GM18909 (cell line): ENCODE measurements around the gene IL1RN.

Experiments
- ATAC-seq: cut with Tn5 transposase; IDR thresholded peaks from one replicate; pipeline ENCODE4 v1.9.1; 2021; ENCODE audit warnings: mild to moderate bottlenecking; ENCODE audit not compliant: unreplicated experiment, poor library complexity

The IL1RN gene

DNA sequence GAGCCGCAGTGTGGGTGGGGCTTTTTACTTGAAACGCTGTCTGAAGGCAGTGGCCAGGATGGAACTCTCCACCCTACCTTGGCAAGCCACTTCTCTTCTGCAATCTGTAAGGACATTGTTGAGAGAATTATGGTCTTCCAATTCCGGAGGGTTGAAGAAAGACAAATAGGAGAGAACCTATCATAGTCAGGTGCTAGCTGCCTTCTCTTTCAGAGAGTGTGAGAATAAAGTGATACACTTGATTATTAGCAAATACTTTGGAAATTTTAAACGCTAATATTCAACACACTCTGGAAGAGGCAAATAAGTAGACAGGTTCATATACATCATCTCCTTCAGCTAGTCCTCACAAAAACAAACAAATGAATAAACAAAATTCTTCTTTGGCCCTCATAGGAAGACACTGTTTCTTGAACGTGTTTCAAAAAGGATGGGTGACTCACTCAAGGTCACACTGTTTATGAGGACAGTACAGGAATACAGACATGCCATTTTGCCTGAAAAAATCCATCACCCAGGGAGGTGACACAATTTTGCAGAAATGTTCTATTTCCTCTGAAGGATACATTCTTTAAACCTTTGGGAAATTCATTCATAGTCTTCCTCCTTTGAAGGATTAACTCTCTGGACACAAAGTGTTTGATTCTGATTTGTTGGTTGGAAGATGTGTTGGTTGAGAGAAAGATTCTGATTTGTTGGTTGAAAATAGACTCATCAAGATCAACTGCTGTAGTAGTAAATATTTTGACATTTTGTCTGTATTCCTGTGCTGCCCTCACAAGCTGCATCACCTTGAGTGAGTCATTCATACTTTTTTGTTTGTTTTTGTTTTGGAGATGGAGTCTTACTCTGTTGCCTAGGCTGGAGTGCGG is 2.2 kb upstream of the IL1RN start:
- peak; percentile 17 for ATAC-seq

DNA sequence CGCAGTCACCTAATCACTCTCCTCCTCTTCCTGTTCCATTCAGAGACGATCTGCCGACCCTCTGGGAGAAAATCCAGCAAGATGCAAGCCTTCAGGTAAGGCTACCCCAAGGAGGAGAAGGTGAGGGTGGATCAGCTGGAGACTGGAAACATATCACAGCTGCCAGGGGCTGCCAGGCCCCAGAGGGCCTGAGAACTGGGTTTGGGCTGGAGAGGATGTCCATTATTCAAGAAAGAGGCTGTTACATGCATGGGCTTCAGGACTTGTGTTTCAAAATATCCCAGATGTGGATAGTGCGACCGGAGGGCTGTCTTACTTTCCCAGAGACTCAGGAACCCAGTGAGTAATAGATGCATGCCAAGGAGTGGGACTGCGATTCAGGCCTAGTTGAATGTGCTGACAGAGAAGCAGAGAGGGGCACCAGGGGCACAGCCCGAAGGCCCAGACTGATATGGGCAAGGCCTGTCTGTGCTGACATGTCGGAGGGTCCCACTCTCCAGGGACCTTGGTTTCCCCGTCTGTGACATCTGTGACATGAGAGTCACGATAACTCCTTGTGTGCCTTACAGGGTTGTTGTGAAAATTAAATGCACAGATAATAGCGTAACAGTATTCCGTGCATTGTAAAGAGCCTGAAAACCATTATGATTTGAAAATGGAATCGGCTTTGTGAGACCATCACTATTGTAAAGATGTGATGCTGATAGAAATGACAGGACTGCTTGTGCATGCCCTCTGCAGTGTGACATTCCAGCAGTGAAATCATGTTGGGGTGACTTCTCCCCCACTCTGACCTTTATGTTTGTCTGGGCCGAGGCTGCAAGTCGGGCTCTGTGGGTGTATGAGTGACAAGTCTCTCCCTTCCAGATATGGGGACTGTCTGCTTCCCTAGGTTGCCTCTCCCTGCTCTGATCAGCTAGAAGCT is 510 bp downstream of the IL1RN start:
- no peak for ATAC-seq

DNA sequence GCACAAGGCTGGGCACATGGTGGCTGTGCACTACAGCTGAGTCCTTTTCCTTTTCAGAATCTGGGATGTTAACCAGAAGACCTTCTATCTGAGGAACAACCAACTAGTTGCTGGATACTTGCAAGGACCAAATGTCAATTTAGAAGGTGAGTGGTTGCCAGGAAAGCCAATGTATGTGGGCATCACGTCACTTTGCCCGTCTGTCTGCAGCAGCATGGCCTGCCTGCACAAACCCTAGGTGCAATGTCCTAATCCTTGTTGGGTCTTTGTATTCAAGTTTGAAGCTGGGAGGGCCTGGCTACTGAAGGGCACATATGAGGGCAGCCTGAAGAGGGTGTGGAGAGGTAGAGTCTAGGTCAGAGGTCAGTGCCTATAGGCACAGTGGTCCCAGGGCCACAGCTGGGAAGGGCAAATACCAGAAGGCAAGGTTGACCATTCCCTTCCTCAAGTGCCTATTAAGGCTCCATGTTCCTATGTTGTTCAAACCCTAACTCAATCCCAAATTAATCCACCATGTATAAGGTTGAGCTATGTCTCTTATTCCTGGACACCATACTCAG is 2.2 kb downstream of the IL1RN start:
- ATAC-seq = no peak

DNA sequence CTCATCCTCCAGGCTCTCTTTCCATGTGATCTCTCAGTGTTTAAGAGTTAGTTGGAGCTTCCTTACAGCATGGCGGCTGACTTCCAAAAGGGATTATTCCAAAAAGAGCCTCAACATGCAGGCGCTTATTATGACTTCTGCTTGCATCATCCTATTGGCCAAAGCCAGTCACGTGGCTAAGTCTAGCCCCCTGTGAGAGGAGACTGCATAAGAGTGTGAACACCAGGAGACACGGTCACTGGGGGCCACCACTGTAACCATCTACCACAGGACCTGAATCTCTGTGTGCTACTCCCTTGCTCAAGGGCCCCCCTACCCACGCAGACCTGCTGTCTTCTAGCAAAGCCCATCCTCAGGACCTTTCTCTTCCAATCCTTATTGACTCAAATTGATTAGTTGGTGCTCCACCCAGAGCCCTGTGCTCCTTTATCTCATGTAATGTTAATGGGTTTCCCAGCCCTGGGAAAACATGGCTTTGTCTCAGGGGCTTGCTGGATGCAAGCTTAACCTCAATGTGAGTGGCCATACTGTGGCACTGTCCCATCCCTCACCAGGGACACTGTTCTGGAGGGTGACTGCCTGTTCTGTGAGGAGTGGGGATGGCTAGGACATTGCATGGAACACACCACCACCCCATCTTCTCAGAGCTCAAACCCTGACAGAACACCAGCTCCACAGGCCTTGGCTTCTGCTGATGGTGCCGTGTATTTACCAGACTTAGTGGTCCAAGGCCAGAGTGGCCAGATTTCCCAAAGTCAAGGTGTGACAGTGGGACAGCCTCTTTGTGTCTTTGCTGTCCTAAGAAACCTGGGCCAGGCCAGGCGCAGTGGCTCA is 4.2 kb downstream of the IL1RN start:
- ATAC-seq = no peak

DNA sequence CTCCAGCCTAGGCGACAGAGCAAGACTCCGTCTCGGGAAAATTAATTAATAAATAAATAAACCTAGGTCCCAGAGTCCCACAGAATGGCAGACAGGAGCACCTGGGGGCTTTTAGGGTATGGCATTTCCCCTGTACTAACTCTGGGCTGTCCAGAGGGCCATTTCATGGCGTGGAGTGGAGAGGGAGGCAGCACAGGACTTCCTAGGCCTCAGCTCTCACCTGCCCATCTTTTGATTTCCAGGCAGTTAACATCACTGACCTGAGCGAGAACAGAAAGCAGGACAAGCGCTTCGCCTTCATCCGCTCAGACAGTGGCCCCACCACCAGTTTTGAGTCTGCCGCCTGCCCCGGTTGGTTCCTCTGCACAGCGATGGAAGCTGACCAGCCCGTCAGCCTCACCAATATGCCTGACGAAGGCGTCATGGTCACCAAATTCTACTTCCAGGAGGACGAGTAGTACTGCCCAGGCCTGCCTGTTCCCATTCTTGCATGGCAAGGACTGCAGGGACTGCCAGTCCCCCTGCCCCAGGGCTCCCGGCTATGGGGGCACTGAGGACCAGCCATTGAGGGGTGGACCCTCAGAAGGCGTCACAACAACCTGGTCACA is 5.1 kb downstream of the IL1RN start:
- ATAC-seq = no peak

DNA sequence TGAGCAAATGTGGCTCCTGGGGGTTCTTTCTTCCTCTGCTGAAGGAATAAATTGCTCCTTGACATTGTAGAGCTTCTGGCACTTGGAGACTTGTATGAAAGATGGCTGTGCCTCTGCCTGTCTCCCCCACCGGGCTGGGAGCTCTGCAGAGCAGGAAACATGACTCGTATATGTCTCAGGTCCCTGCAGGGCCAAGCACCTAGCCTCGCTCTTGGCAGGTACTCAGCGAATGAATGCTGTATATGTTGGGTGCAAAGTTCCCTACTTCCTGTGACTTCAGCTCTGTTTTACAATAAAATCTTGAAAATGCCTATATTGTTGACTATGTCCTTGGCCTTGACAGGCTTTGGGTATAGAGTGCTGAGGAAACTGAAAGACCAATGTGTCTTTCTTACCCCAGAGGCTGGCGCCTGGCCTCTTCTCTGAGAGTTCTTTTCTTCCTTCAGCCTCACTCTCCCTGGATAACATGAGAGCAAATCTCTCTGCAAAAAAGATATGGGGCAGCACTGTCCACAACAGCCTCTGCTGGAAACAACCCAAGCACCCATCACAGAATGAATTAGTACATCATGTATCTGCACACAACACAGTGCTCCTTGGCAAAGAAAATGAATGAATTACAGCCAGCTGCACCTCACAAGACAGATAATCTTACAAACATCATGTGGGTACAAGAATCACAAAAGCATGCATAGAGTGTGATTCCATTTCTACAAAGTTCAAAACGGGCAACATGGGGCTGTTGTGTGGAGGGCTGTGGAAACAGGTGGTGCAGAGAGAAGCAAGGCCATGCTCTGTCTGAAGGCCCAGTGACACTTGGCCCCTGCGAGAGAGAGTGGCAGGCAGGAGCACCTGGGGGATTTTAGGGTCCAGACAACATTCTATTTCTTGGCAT is 6.6 kb downstream of the IL1RN start:
- ATAC-seq = no peak

DNA sequence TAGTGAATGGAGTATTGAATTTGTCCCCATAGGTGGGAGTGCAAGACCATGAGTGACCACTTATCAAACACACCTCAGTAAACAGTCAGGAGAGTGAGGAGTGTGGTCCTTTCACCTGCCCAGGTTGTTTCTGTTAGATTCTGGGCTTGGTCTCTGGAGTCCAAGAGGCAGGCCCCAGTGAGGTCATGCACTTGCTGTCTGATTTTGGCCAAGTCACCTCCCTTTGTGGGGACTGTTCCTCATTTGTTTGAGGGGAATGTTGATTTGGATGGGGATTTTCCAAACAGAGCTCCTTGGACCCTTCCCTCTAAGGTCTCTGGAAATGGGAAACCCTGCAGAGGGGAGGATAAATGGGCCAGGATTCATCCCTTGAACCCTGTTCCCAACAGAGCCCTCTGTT is 7.3 kb downstream of the IL1RN start:
- no peak for ATAC-seq

DNA sequence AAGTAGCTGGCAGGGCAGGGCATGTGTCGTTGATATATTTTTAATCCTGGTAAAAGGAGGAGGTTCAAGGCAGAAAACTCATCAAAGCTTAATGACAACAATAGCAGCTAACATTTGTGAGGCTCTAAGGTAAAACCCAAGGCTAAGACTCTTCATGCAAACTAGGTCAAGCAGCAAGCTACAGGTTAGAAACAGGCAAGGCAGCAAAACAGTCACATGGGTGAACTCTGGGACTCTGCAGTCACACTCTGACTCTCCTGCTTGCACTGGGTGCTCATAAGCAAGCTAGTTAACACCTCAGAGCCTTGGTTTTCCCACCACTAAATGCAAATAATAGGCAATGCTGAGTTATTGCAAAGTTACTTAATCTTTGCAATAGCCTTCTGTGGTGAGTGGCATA is 7.9 kb downstream of the IL1RN start:
- no peak for ATAC-seq

DNA sequence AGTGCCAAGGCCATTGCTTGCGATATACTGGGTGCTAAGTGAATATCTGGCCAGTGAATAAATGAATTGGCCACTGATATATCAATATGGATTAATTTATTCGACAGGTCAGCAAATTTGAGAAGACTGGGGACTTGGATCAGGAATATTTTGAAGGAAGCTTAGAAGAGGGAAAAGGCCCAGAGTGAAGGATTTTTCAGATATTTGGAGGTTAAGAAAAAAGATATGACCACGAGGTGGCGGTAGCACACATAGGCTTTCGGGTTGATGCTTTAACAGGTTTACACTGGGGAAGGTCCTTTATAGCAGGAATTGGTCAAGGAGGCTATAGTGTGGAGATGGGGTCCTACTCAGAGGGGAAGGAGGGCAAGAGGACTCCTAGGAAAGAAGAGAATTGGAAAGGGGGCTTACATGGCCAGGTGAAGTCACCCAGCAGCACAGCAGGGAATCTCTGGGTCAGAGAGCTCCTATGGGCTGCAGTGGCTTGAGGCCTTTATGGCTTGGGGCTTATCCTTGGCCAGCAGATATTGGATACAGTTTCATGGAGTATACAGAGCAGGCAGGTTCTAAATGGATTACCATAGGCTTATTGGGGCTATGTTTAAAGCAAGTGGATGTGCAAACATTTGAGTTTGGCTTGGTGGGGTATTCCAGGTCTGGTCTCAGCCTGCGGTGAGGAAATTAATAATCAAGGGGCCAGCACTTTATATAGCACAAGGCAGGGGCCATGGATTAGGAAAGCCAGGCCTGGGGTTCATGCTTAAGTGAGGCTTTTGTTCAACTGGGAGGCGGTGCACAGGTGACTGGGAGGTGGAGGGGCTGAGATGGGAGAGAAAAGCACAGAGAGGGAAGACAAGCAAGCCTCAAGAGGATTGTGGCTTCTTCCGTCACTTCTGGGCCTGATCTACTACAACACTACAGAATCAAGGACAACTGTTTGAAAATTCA is 9.7 kb downstream of the IL1RN start:
- ATAC-seq = no peak

DNA sequence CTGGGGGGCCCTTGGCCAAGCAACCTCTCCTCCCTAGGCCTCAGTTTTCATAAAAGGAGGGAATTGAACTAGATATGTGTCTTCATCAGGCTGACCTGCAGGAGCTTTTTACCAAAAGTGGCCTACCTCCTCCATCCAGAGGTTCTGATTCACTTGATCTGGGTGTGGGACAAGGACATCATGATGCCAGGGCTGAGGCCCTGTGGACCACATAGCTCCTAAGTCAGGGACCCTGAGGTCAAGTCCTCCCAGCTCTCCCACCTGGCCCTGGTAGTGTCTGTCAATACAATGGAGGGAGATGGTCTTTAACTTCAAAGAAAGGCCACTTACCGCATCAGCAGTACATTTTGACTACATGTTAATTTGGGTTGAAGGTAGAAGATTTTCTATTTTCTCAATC is 10.4 kb downstream of the IL1RN start:
- no peak for ATAC-seq

DNA sequence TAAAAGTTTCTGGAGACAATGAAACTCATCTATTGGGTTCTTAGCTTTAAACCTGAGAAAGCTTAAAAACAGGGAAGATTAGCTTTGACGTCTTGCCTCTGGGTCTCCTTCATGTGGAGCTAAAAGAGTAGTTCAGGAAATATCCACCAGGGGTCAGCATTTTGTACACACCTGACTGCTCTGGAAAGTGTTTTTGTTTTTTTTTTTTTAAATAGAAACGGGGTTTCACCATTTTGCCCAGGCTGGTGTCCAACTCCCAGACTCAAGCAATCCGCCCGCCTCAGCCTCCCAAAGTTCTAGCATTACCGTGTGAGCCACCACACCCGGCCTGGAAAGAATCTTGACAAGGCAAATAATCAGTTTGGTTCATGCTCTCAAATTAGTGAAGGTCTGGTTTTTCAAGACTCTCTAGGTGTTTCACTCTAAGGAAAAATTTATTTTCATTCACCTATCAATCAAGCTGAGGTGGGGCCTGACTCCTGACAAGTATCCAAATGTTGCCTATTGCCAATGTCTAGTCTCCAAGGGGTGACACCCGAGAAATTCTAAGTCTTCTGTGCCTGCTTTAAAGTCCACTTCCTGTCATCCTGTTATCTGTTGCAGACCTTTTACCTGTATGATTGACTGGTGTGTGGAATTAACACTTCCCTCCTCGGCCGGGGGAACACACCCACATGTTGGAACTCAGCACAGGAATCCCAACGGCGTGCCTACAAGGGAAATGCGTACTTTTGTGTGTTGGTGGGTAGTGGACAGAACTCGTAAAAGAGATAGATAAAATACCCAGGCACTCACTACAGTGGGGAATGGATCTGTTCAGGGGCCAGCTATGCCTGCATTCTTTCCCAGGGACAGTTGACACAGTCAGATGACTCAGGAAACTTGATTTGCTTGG is 11.3 kb downstream of the IL1RN start:
- peak; percentile 69 for ATAC-seq

DNA sequence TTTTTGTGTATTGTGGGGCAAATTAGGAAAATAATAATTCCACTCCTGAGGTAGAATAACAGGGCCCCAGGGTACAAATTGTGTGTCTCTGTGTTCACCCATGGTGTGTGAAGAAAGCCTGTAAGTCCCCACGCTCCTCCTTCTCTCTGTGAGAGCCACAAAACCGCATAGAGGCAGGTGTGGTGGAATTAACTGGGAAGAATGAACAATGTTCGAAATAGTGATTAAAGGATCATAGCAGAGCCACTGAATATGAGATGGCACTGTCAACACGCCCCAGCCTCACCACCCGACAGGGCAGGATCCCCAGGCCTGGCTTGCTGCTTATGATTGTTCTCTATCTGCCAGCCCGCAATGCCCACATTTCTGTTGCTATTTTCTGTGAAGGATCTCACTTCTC is 14.1 kb downstream of the IL1RN start:
- no peak for ATAC-seq

DNA sequence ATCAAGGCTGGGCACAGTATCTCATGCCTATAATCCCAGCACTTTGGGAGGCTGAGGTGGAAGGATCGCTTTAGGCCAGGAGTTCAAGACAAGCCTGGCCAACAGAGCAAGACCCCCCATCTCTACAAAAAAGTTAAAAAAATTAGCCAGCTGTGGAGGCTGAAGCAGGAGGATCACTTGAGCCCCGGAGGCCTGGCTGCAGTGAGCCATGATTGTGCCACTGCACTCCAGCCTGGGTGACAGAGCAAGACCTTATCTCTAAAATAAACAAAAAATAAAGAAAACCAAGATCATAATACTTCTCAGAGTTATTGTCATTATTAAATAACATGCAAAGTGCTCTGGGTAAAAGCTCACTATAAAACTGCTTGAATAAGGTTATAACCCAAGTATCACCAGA is 14.9 kb downstream of the IL1RN start:
- no peak for ATAC-seq

DNA sequence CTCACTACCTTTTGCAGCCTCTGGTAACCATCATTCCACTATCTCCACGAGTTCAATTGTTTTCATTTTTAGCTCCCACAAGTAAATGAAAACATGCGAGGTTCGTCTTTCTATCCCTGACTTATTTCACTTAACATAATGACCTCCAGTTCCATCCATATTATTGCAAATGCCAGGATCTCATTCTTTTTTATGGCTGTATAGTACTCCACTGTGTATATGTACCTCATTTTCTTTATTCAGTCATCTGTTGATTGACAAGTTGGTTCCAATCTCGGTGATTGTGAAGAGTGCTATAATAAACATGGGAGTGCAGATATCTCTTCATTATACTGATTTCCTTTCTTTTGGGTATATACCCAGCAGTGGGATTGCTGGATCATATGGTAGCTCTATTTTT is 16.9 kb downstream of the IL1RN start:
- ATAC-seq = no peak

DNA sequence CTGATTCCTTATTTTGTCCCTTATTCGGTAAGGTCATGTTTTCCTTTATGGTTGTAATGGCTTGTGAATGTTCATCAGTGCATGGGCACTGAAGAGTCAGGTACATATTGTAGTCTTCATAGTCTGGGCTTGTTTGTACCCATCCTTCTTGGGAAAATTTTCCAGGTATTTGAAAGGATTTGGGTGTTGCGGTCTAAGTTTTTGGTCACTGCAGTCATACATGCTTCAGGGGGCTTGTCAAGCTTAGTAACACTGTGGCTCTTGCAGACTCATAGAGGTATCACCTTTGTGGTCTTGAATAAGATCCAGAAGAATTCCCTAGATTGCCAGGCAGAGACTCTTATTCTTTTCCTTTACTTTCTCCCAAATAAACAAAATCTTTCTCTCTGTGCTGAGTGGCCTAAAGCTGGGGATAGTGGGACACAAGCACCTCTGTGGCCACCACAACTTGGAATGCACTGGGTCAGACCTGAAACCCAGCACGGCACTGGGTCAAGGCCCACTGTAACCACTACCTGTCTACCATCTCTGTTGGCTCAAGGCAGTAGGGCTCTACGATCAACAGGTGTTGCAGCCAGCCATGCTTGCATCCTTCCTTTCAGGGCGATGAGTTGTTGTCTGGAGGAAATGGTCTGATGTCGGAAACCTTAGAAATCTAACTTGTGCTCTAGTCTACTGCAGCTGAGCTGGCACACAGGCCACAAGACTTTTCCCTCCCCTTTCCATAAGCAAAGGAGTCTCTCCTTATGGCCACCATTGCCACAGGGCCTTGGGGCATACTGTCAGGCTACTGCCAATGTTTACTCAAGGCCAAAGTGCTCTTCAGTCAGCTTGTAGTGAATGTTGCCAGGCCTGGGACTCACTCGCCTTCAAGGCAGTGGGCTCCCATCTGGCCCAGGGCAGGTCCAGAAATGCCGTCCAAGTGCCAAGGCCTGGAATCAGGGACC is 21.5 kb downstream of the IL1RN start:
- no peak for ATAC-seq
